ENCODE data around the gene FCRL1. TPM values are rescaled to one million over a fixed set of nuclear protein-coding genes. Genes with fewer than 3 reads are reported as not detected.

FCRL1 gene
- total and polyA plus RNA-seq, 2 of the 13 experiments (the other 11 are each of a cell fraction or from before 2014, with no cell fraction given): not detected

DNA sequence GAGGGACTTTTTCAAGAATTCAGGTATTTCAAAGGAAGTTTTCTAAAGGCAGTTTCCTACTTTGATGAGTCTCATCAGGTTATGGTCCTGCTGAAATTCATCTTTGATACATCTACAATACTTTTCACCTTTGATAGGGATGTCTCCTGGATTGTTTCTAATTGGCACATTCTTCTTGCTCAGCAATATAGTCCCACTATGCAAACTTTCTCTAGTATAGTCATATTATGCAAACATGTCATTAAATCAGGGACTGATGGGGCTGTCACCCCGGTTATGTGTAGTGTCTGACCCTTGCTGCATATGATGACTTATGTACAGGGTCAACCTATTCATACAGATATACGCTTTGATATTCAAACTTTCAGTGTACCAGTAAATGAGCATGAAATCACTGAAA, 379 bp upstream of the FCRL1 start (continued):
- TF ChIP-seq REST (IDR thresholded peaks at IDR 0.05; ENCODE audit: borderline replicate concordance in 1 of 2, low read depth in 1 of 2, low read length in 2 of 2) (no peak), ZNF546 (CRISPR knock-in tag; conservative IDR thresholded peaks at IDR 0.05) (no peak), DZIP1 (CRISPR knock-in tag; IDR thresholded peaks at IDR 0.05) (no peak), ZNF574 (CRISPR knock-in tag; IDR thresholded peaks at IDR 0.05) (no peak), CEBPZ (IDR thresholded peaks at IDR 0.05; ENCODE audit: low read length) (no peak), MAFF (IDR thresholded peaks at IDR 0.05; ENCODE audit: low read depth, low read length) (no peak), ZNF850 (CRISPR knock-in tag; conservative IDR thresholded peaks at IDR 0.05) (no peak), ZNF343 (CRISPR knock-in tag; IDR thresholded peaks at IDR 0.05) (no peak), ZNF10 (CRISPR knock-in tag; IDR thresholded peaks at IDR 0.05; ENCODE audit: borderline replicate concordance, low read depth) (no peak), ZBTB42 (CRISPR knock-in tag; IDR thresholded peaks at IDR 0.05) (no peak)
- TF ChIP-seq, protein P1, sequence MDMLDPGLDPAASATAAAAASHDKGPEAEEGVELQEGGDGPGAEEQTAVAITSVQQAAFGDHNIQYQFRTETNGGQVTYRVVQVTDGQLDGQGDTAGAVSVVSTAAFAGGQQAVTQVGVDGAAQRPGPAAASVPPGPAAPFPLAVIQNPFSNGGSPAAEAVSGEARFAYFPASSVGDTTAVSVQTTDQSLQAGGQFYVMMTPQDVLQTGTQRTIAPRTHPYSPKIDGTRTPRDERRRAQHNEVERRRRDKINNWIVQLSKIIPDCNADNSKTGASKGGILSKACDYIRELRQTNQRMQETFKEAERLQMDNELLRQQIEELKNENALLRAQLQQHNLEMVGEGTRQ (IDR thresholded peaks at IDR 0.05; ENCODE audit: low read depth, low read length): no peak
- TF ChIP-seq, protein P1 (CRISPR knock-in tag; IDR thresholded peaks at IDR 0.05; ENCODE audit: borderline replicate concordance): no peak

Measured in HepG2 (cell line).